Measurements from ENCODE around the gene JAZF1.

- no peak for TF ChIP-seq CTCF (IDR thresholded peaks at IDR 0.05)
- no peak for TF ChIP-seq ZFX (IDR thresholded peaks at IDR 0.05; ENCODE audit: borderline replicate concordance)
Observed at GRCh38 chr7:27941522-27941921, 239.1 kb downstream of the JAZF1 start.

Data from 22Rv1 (cell line).